Endothelial cell of umbilical vein (primary cell): ENCODE measurements around the gene KPTN. TPM values are rescaled to one million over a fixed set of nuclear protein-coding genes. Genes with fewer than 3 reads are reported as not detected.

Source experiments
- Bru-seq: library from RNA; stranded (reverse); fragments of 400-500 nt; gene quantifications from one replicate; lab custom pipeline; 2021; lab: Mats Ljungman, UMichigan
- BruChase-seq, 2 experiments: library from RNA; stranded (reverse); fragments of 400-500 nt; gene quantifications; one replicate each; lab custom pipeline; 2021; lab: Mats Ljungman, UMichigan
- BruUV-seq: library from RNA; stranded (reverse); fragments of 400-500 nt; replicated peaks from 2 replicates; lab custom pipeline; 2021; lab: Mats Ljungman, UMichigan
- CTCF ChIA-PET: fragments of 300-600, 350-600 bp; sonication (Branson Sonifier 250); formaldehyde crosslinking; loops from one replicate; lab custom pipeline; 2021; ENCODE audit warnings: antibody characterized with exemption, inconsistent platforms; lab: Charles Lee
- POLR2A ChIA-PET: fragments of 300-600, 350-600 bp; sonication (Branson Sonifier 250); formaldehyde crosslinking; loops from one replicate; lab custom pipeline; 2021; ENCODE audit warnings: antibody characterized with exemption, inconsistent platforms; lab: Charles Lee
- DNase-seq: peaks from one replicate; pipeline ENCODE4 v3.0.0-alpha.2; 2011; ENCODE audit warnings: low read depth, low spot score
- FAIRE-seq: peaks from 2 replicates; lab custom pipeline; 2011; peaks lifted over from hg19 to GRCh38; lab: Jason Lieb, UNC
- H2AFZ ChIP-seq: 2 replicates; pipeline ENCODE4 v1.6.0; 2012; ENCODE audit warnings: low read depth, low read length, control low read depth, inconsistent platforms
- H3K27ac ChIP-seq: 2 replicates; pipeline ENCODE4 v1.5.1; 2011; ENCODE audit warnings: low read depth, mild to moderate bottlenecking, control low read depth, low read length, moderate library complexity; ENCODE audit not compliant: insufficient read depth
- H3K27me3 ChIP-seq, 2 experiments: 2 replicates each; pipeline versions ENCODE4 v1.6.0 to v1.6.1; 2011; ENCODE audit warnings: low read length in 2 of 2, mixed read lengths in 1 of 2; ENCODE audit not compliant: control insufficient read depth in 2 of 2, insufficient read depth in 2 of 2
- H3K36me3 ChIP-seq, 2 experiments: 2 replicates in 1 of 2; 3 replicates in 1 of 2; pipeline ENCODE4 v1.5.1; 2011; ENCODE audit warnings: low read length in 2 of 2, mild to moderate bottlenecking in 1 of 2, moderate library complexity in 1 of 2; ENCODE audit not compliant: control insufficient read depth in 2 of 2, insufficient read depth in 2 of 2; ENCODE audit errors: extremely low read depth in 1 of 2
- H3K4me1 ChIP-seq: 3 replicates; pipeline ENCODE4 v1.5.1; 2011; ENCODE audit warnings: mild to moderate bottlenecking, low read length; ENCODE audit not compliant: control insufficient read depth, insufficient read depth; ENCODE audit errors: extremely low read depth
- H3K4me2 ChIP-seq: 2 replicates; pipeline ENCODE4 v1.6.1; 2011; ENCODE audit warnings: low read length, control low read depth, mixed read lengths; ENCODE audit not compliant: insufficient read depth
- H3K4me3 ChIP-seq, 3 experiments: fragments of 200-600 bp in 1 of 3; sonication (generic), shearing (Covaris generic) in 1 of 3; replicated peaks in 1 of 3; 2 replicates each; pipeline ENCODE4 v1.5.1; 2011 to 2016; ENCODE audit warnings: control low read depth in 3 of 3, low read length in 3 of 3, mild to moderate bottlenecking in 2 of 3, inconsistent platforms in 1 of 3, low read depth in 1 of 3, moderate library complexity in 1 of 3; ENCODE audit not compliant: insufficient read depth in 1 of 3
- H3K79me2 ChIP-seq: 2 replicates; pipeline ENCODE4 v1.6.0; 2012; ENCODE audit warnings: low read length, inconsistent platforms; ENCODE audit not compliant: control insufficient read depth, insufficient read depth
- H3K9ac ChIP-seq: replicated peaks from 2 replicates; pipeline ENCODE3; 2011; ENCODE audit warnings: low read length, control low read depth; ENCODE audit not compliant: insufficient read depth; ENCODE audit errors: extremely low read depth
- H3K9me1 ChIP-seq: replicated peaks from 3 replicates; pipeline ENCODE4 v1.6.0; 2011; ENCODE audit warnings: mild to moderate bottlenecking, low read length; ENCODE audit not compliant: control insufficient read depth, insufficient read depth; ENCODE audit errors: extremely low read depth
- H3K9me3 ChIP-seq: replicated peaks from 2 replicates; pipeline ENCODE4 v1.5.1; 2012; ENCODE audit warnings: low read length, inconsistent platforms; ENCODE audit not compliant: control insufficient read depth, insufficient read depth
- H4K20me1 ChIP-seq: replicated peaks from 2 replicates; pipeline ENCODE3; 2011; ENCODE audit warnings: mild to moderate bottlenecking, low read length; ENCODE audit not compliant: control insufficient read depth, insufficient read depth; ENCODE audit errors: extremely low read depth
- CTCF ChIP-seq, 2 donors: IDR thresholded peaks; 1 replicate in 1 of 2; 2 replicates in 1 of 2; pipeline ENCODE4 v1.5.1; 2011; ENCODE audit warnings: low read length in 2 of 2, mild to moderate bottlenecking in 2 of 2, moderate library complexity in 2 of 2, control low read depth in 1 of 2, inconsistent platforms in 1 of 2, low read depth in 1 of 2; ENCODE audit not compliant: insufficient read depth in 1 of 2; ENCODE audit errors: extremely low read depth in 1 of 2
- FOS ChIP-seq: IDR thresholded peaks from 2 replicates; pipeline ENCODE4 v1.6.1; 2011; ENCODE audit warnings: mild to moderate bottlenecking, low read length, moderate library complexity, borderline replicate concordance; ENCODE audit not compliant: insufficient read depth
- POLR2A ChIP-seq: IDR thresholded peaks from 2 replicates; pipeline ENCODE4 v1.6.1; 2012; ENCODE audit warnings: low read depth, mild to moderate bottlenecking, control low read depth, low read length
- POLR2AphosphoS5 ChIP-seq: IDR thresholded peaks from 2 replicates; pipeline ENCODE4 v1.6.1; 2012; ENCODE audit warnings: low read depth, mild to moderate bottlenecking, control low read depth, low read length, moderate library complexity; ENCODE audit not compliant: insufficient read depth
- dilution Hi-C: fragments of 300-500 bp; cut with MboI; formaldehyde crosslinking; loops from one replicate; pipeline ENCODE4 v1.15.0; 2019; ENCODE audit warnings: low sequenced_read_pairs; ENCODE audit not compliant: extremely low pct_ligation_motif_present
- intact Hi-C: fragments of 100-400 bp; cut with micrococcal nuclease; formaldehyde crosslinking; loops from one replicate; pipeline ENCODE4 v1.10.0; 2022
- long read RNA-seq: library from polyadenylated mRNA; stranded (forward); transcript quantifications from one replicate; pipeline ENCODE4 v2.0.0, GENCODE V29; 2021
- polyA minus RNA-seq, 3 experiments: library from RNA; depleted of rRNA, polyadenylated mRNA; stranded (reverse); fragments of >200 nt; gene quantifications; 1 replicate in 1 of 3; 2 replicates in 2 of 3; pipeline ENCODE4 v1.2.3, GENCODE V29; 2011
- polyA plus RNA-seq, 4 experiments: library from polyadenylated mRNA; depleted of rRNA in 3 of 4; stranded (reverse) in 3 of 4; unstranded in 1 of 4; fragments of >200 nt; gene quantifications; 2 replicates each; pipeline versions ENCODE4 v1.2.1 to v1.2.3, GENCODE V29; 2011 to 2012; ENCODE audit warnings: missing spikeins in 1 of 4
- total RNA-seq: library from RNA; stranded (reverse); gene quantifications from 2 replicates; pipeline ENCODE4 v1.2.3, GENCODE V29; 2021

Gene KPTN
- 13.7 and 15.5 TPM in 2 replicates for total RNA-seq
- 14.7 and 15.7 TPM in 2 replicates for polyA plus RNA-seq
- polyA plus RNA-seq (2011; cell fraction: cytosol; rRNA removed) = 10.5 and 10.7 TPM in 2 replicates
- polyA plus RNA-seq (2011; cell fraction: nucleus; rRNA removed) = 36.1 and 36.6 TPM in 2 replicates
- polyA plus RNA-seq (2012) = 6.5 and 13.6 TPM in 2 replicates
- polyA minus RNA-seq = 7.9 and 8.4 TPM in 2 replicates
- polyA minus RNA-seq (2011; cell fraction: cytosol; rRNA and poly(A)+ RNA removed) = 6.9 TPM
- polyA minus RNA-seq (2011; cell fraction: nucleus; rRNA and poly(A)+ RNA removed) = 3.3 and 4.6 TPM in 2 replicates
- percentile 37 among the genes with signal in this experiment for Bru-seq, nascent RNA
- BruChase-seq, experiment 1, labeled RNA remaining after a 6-hour chase = percentile 52 among the genes with signal in this experiment
- percentile 46 among the genes with signal in this experiment for BruChase-seq, experiment 2, labeled RNA remaining after a 2-hour chase
- long read RNA-seq, transcript KPTN-201 (12 exons, 1,691 nt) = major isoform, 25 of 31 reads
- long read RNA-seq, partial matches to known transcripts = 3 of 31 reads
- long read RNA-seq, other reads (novel, unspliced or antisense) = 3 of 31 reads

DNA sequence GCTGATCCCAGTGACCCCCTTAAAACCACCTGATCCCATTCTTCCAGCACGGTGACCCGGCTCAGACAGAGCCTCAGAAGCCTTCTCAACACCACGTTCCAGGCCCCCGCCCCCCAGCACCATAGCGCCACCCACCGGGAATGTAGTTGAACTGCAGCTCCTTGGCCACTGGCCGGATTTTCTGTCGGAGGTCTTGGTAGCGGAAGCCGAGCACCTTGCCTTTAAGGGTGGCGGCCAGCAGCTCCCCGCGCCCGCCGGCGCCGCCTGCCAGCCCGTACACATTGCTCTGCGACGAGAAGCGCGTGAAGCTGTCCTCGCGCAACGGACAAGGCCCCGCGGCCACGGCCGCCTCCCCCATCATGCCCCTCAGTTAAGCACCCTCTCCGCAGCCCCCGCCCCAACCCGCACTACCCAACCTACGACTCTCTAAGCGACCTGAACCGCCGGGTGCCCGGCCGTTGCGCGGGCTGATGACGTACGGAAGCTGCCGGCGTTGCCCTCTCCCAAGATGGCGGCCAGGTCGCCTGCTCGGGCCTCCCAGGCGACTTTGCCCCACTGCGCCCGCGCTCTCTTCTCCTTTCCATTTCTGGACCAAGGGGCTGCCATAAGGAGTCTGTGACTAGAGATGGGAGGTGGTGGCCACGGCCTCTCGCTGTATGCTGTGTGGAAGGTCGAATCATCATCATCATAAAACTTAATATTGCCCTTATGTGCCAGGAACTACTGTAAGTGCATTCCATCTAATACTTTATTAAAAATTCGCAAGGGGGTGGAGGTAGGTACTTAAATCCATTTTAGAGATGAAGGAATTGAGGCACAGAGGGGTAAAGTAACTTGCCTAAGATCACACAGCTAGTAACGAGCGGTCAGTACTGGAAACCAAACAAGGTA, at the start of gene KPTN:
Gene KPTN, minus strand, starts transcription at position 420 of the 891 bp plus-strand sequence. Its CDS starts 59 bp downstream, at position 361.
- dilution Hi-C loops = no loop called here
- FAIRE-seq = peak; percentile 91
- H3K79me2 ChIP-seq = no peaks in the 10 kb centered on the region
- no peaks in the 10 kb centered on the region for H3K9me3 ChIP-seq
- H3K9ac ChIP-seq = peak within 1 kb of the TSS; percentile 96
- peak within 1 kb of the TSS; percentile 71 to 77 (median 77) for H3K4me3 ChIP-seq
- TF ChIP-seq POLR2AphosphoS5 (peak; percentile 71), CTCF (IDR thresholded peaks at IDR 0.05; ENCODE audit: extremely low read depth in 1 of 2, insufficient read depth in 1 of 2, low read depth in 1 of 2, low read length in 2 of 2) (peak; percentile 93 to 97), FOS (no peak), POLR2A (peak; percentile 75)
- peak within 1 kb of the TSS; percentile 95 for H2AFZ ChIP-seq
- H3K9me1 ChIP-seq = no peaks in the 10 kb centered on the region
- peaks cover 0 to 5% of the 10 kb centered on the region in 2 experiments for H3K36me3 ChIP-seq
- ChIA-PET POLR2A (interaction anchor here (0.6 kb wide), 1 partner anchor 196 kb away, joined by 3 read pairs; no protein-coding TSS in a partner anchor), CTCF (interaction anchor here (0.7 to 1.8 kb wide), 24 partner anchors 9 to 259 kb away, joined by 3 to 16 read pairs (median 4); partner anchors contain the start of genes DHX34, EHD2 and NAPA)
- H3K27ac ChIP-seq = peak within 1 kb of the TSS; percentile 88
- peak within 1 kb of the TSS; percentile 75 for H3K4me2 ChIP-seq
- H3K27me3 ChIP-seq = no peaks in the 10 kb centered on the region
- H4K20me1 ChIP-seq = no peaks in the 10 kb centered on the region
- TSS peak; percentile 79 for BruUV-seq
- DNase-seq = peak; percentile 91
- H3K4me1 ChIP-seq = peaks cover 3% of the 10 kb centered on the region
- intact Hi-C loops = loop anchor here (1.0 to 5.0 kb wide), 3 partner anchors 31 to 214 kb away; partner anchors contain the start of gene NAPA
